Measurements from ENCODE around the gene TMEM109.

Gene TMEM109

GRCh38 chr11:60910281-60910687 is 3.7 kb upstream of the TMEM109 start:
- no peak for DNase-seq (ENCODE audit: low read depth)

GRCh38 chr11:60910711-60911380 is 3.1 kb upstream of the TMEM109 start:
- no peak for DNase-seq (ENCODE audit: low read depth)

GRCh38 chr11:60912223-60912850 is 1.6 kb upstream of the TMEM109 start:
- no peak for DNase-seq (ENCODE audit: low read depth)

GRCh38 chr11:60912851-60913528 is 968 bp upstream of the TMEM109 start:
- DNase-seq (ENCODE audit: low read depth) = no peak

GRCh38 chr11:60914633-60915247 is 782 bp downstream of the TMEM109 start:
- DNase-seq (ENCODE audit: low read depth) = no peak

GRCh38 chr11:60915248-60915914 is 1.4 kb downstream of the TMEM109 start:
- DNase-seq (ENCODE audit: low read depth) = peak; percentile 52

GRCh38 chr11:60916669-60917206 is 2.8 kb downstream of the TMEM109 start:
- no peak for DNase-seq (ENCODE audit: low read depth)

- no peak for DNase-seq (ENCODE audit: low read depth)
Observed at GRCh38 chr11:60917267-60917666, 3.3 kb downstream of the TMEM109 start.

- no peak for DNase-seq (ENCODE audit: low read depth)
Observed at GRCh38 chr11:60918251-60918938, 4.4 kb downstream of the TMEM109 start.

GRCh38 chr11:60918939-60919265 is 4.9 kb downstream of the TMEM109 start:
- no peak for DNase-seq (ENCODE audit: low read depth)

- DNase-seq (ENCODE audit: low read depth) = no peak
Observed at GRCh38 chr11:60919320-60919719, 5.4 kb downstream of the TMEM109 start.

GRCh38 chr11:60919956-60920355 is 6.0 kb downstream of the TMEM109 start:
- DNase-seq (ENCODE audit: low read depth) = no peak

- DNase-seq (ENCODE audit: low read depth) = no peak
Observed at GRCh38 chr11:60921259-60921658, 7.3 kb downstream of the TMEM109 start.

GRCh38 chr11:60921777-60922335 is 7.9 kb downstream of the TMEM109 start:
- DNase-seq (ENCODE audit: low read depth) = no peak

- DNase-seq (ENCODE audit: low read depth) = no peak
Observed at GRCh38 chr11:60922906-60923305, 8.9 kb downstream of the TMEM109 start.

GRCh38 chr11:60923326-60923725 is 9.4 kb downstream of the TMEM109 start:
- no peak for DNase-seq (ENCODE audit: low read depth)

GRCh38 chr11:60923800-60924109 is 9.8 kb downstream of the TMEM109 start:
- DNase-seq (ENCODE audit: low read depth) = no peak

GRCh38 chr11:60924110-60924905 is 10.3 kb downstream of the TMEM109 start, which contains the start of gene TMEM132A:
TMEM132A (plus strand) TSS chr11:60924460; CDS start chr11:60924634, 174 bp downstream.
- peak; percentile 54 for DNase-seq (ENCODE audit: low read depth)

- DNase-seq (ENCODE audit: low read depth) = no peak
Observed at GRCh38 chr11:60924906-60925853, 11.2 kb downstream of the TMEM109 start.
